Measurements from ENCODE around the gene SUMO3.

- TF ChIP-seq POLR2A (IDR thresholded peaks at IDR 0.05; ENCODE audit: low read length), result no peak
- no peak for TF ChIP-seq GATA1 (IDR thresholded peaks at IDR 0.05; ENCODE audit: low read depth, low read length)
These were observed 14.2 kb downstream of the SUMO3 start for GRCh38 chr21:44803651-44804050.

Data from erythroblast (primary cell).